ENCODE measurements around the gene RIMS4.

DNA sequence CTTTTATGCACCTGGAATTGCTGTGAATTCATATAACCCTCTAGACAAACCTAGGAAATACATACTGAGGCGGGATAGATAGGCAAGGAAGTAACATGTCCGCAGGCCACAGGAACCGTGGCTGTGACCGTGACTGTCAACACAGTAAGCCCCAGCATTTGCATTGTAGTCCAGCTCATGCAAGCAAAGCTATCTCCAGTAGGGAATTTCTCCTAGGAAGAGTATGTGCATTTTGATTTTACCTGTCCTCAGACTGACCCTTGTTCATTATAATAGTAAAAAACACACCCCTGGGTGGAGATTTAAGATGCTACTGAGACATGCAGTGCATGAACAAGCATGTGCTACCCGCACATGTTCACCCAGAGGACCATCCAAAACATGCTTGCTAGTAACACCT is 30.5 kb upstream of the RIMS4 start:
- TF ChIP-seq, protein P1, sequence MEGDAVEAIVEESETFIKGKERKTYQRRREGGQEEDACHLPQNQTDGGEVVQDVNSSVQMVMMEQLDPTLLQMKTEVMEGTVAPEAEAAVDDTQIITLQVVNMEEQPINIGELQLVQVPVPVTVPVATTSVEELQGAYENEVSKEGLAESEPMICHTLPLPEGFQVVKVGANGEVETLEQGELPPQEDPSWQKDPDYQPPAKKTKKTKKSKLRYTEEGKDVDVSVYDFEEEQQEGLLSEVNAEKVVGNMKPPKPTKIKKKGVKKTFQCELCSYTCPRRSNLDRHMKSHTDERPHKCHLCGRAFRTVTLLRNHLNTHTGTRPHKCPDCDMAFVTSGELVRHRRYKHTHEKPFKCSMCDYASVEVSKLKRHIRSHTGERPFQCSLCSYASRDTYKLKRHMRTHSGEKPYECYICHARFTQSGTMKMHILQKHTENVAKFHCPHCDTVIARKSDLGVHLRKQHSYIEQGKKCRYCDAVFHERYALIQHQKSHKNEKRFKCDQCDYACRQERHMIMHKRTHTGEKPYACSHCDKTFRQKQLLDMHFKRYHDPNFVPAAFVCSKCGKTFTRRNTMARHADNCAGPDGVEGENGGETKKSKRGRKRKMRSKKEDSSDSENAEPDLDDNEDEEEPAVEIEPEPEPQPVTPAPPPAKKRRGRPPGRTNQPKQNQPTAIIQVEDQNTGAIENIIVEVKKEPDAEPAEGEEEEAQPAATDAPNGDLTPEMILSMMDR (IDR thresholded peaks at IDR 0.05; ENCODE audit: borderline replicate concordance, extremely low read depth, low read length, poor library complexity, severe bottlenecking) = no peak
- TF ChIP-seq EZH2 (IDR thresholded peaks at IDR 0.05; ENCODE audit: borderline replicate concordance, low read depth, low read length, severe bottlenecking) = no peak

Data from DND-41 (cell line).